HCT116 (cell line): ENCODE results near the gene PPP6R3. TPM values are rescaled to one million over a fixed set of nuclear protein-coding genes. Genes with fewer than 3 reads are reported as not detected.

Source experiments
- ATAC-seq: fragments of 200-7000 bp; cut with Tn5 transposase; 2 replicates; pipeline ENCODE4 v1.9.1; 2020; ENCODE audit warnings: mild to moderate bottlenecking, moderate library complexity
- BruUV-seq: library from RNA; stranded (reverse); fragments of 400-500 nt; replicated peaks from 2 replicates; lab custom pipeline; 2021; lab: Mats Ljungman, UMichigan
- CTCF ChIA-PET: fragments of 300-600 bp; sonication (Branson Sonifier 250); formaldehyde crosslinking; loops from one replicate; lab custom pipeline; 2021; ENCODE audit warnings: antibody characterized with exemption; lab: Charles Lee
- POLR2A ChIA-PET: fragments of 300-600, 350-600 bp; sonication (Branson Sonifier 250); formaldehyde crosslinking; loops from one replicate; lab custom pipeline; 2021; ENCODE audit warnings: antibody characterized with exemption; lab: Charles Lee
- RAD21 ChIA-PET, 2 experiments: fragments of 300-600 bp; sonication (Branson Sonifier 250); formaldehyde crosslinking; loops; one replicate each; lab custom pipeline; 2023; ENCODE audit warnings: low total read pairs in 2 of 2; ENCODE audit not compliant: uncharacterized antibody in 2 of 2, unreplicated experiment in 2 of 2, low non-redundant PET in 1 of 2; lab: Charles Lee
- DNase-seq: peaks from one replicate; pipeline ENCODE4 v3.0.0-alpha.2; 2010; ENCODE audit warnings: low read depth, low spot score
- H2AFZ ChIP-seq: fragments of 200-600 bp; shearing (Covaris generic), sonication (generic); 2 replicates; pipeline ENCODE4 v1.6.1; 2017; ENCODE audit warnings: low read depth, mixed run types, mixed read lengths, antibody characterized with exemption, low read length; ENCODE audit not compliant: poor library complexity, severe bottlenecking
- H3K27ac ChIP-seq: 2 replicates; pipeline ENCODE4 v1.5.1; 2012; ENCODE audit warnings: low read depth, low read length
- H3K27me3 ChIP-seq: fragments of 200-600 bp; sonication (generic); 2 replicates; pipeline ENCODE4 v1.6.1; 2016; ENCODE audit warnings: mixed run types, low read length, mixed read lengths; ENCODE audit not compliant: insufficient read depth
- H3K36me3 ChIP-seq, 2 experiments: fragments of 200-500 bp in 1 of 2; fragments of 200-600 bp in 1 of 2; sonication (Bioruptor generic) in 1 of 2; sonication (generic) in 1 of 2; 2 replicates each; pipeline versions ENCODE4 v1.5.1 to v1.6.1; 2014 to 2016; ENCODE audit warnings: low read length in 2 of 2, inconsistent platforms in 1 of 2, mixed read lengths in 1 of 2, mixed run types in 1 of 2; ENCODE audit not compliant: insufficient read depth in 2 of 2, control insufficient read depth in 1 of 2
- H3K4me1 ChIP-seq, 2 experiments: fragments of 200-600 bp in 1 of 2; sonication (generic) in 1 of 2; 2 replicates each; pipeline versions ENCODE4 v1.5.1 to v1.6.1; 2012 to 2017; ENCODE audit warnings: low read length in 2 of 2, inconsistent platforms in 1 of 2, mild to moderate bottlenecking in 1 of 2, mixed read lengths in 1 of 2, mixed run types in 1 of 2, moderate library complexity in 1 of 2; ENCODE audit not compliant: insufficient read depth in 2 of 2, control insufficient read depth in 1 of 2
- H3K4me2 ChIP-seq: fragments of 200-600 bp; sonication (generic); 2 replicates; pipeline ENCODE4 v1.6.1; 2017; ENCODE audit warnings: mixed run types, low read length, mixed read lengths
- H3K4me3 ChIP-seq, 2 experiments: fragments of 200-600 bp in 1 of 2; sonication (generic) in 1 of 2; replicated peaks in 1 of 2; 2 replicates each; pipeline ENCODE4 v1.5.1; 2011 to 2016; ENCODE audit warnings: low read length in 2 of 2, control low read depth in 1 of 2, low read depth in 1 of 2, mild to moderate bottlenecking in 1 of 2, mixed read lengths in 1 of 2, mixed run types in 1 of 2
- H3K79me2 ChIP-seq: fragments of 200-600 bp; sonication (generic); 2 replicates; pipeline ENCODE4 v1.6.1; 2017; ENCODE audit warnings: mild to moderate bottlenecking, mixed run types, low read length, moderate library complexity, mixed read lengths; ENCODE audit not compliant: insufficient read depth
- H3K9ac ChIP-seq: fragments of 200-600 bp; sonication (generic); 2 replicates; pipeline ENCODE4 v1.6.1; 2016; ENCODE audit warnings: low read length, mixed read lengths
- H3K9me2 ChIP-seq: fragments of 200-600 bp; sonication (generic), shearing (Covaris generic); 2 replicates; pipeline ENCODE4 v1.6.1; 2017; ENCODE audit warnings: mixed run types, mild to moderate bottlenecking, moderate library complexity; ENCODE audit not compliant: insufficient read depth
- H3K9me3 ChIP-seq, 2 experiments: fragments of 200-500 bp in 1 of 2; fragments of 200-600 bp in 1 of 2; sonication (Bioruptor generic) in 1 of 2; sonication (generic) in 1 of 2; 2 replicates each; pipeline ENCODE4 v1.6.1; 2014 to 2017; ENCODE audit warnings: low read length in 2 of 2, mixed read lengths in 2 of 2, inconsistent platforms in 1 of 2, low read depth in 1 of 2, mild to moderate bottlenecking in 1 of 2, mixed run types in 1 of 2, moderate library complexity in 1 of 2; ENCODE audit not compliant: control insufficient read depth in 1 of 2, insufficient read depth in 1 of 2
- H4K20me1 ChIP-seq: fragments of 200-600 bp; sonication (generic), shearing (Covaris generic); 2 replicates; pipeline ENCODE4 v1.6.1; 2017; ENCODE audit warnings: mixed run types, mild to moderate bottlenecking, moderate library complexity; ENCODE audit not compliant: insufficient read depth
- ATF3 ChIP-seq: IDR thresholded peaks from 2 replicates; pipeline ENCODE4 v1.6.1; 2012
- CBX3 ChIP-seq: IDR thresholded peaks from 2 replicates; pipeline ENCODE4 v1.6.1; 2012; ENCODE audit warnings: low read depth
- ELF1 ChIP-seq: IDR thresholded peaks from 2 replicates; pipeline ENCODE4 v1.6.1; 2012; ENCODE audit warnings: low read depth, borderline replicate concordance
- EZH2 ChIP-seq: fragments of 200-600 bp; sonication (generic); IDR thresholded peaks from 2 replicates; pipeline ENCODE4 v1.6.1; 2017; ENCODE audit warnings: antibody characterized with exemption, mixed run types
- EZH2phosphoT487 ChIP-seq: fragments of 200-600 bp; IDR thresholded peaks from 2 replicates; pipeline ENCODE4 v1.6.1; 2018; ENCODE audit warnings: antibody characterized with exemption, borderline replicate concordance
- FOSL1 ChIP-seq: IDR thresholded peaks from 2 replicates; pipeline ENCODE4 v1.6.1; 2012; ENCODE audit warnings: low read depth
- JUND ChIP-seq: IDR thresholded peaks from 2 replicates; pipeline ENCODE4 v1.6.1; 2012
- POLR2A ChIP-seq: IDR thresholded peaks from 2 replicates; pipeline ENCODE4 v1.7.0; 2011; ENCODE audit warnings: borderline replicate concordance; ENCODE audit not compliant: insufficient read depth, insufficient read length; ENCODE audit errors: extremely low read depth
- POLR2AphosphoS5 ChIP-seq: IDR thresholded peaks from 2 replicates; pipeline ENCODE4 v1.6.1; 2011; ENCODE audit warnings: mild to moderate bottlenecking, low read depth, low read length, moderate library complexity
- SIN3A ChIP-seq: IDR thresholded peaks from 2 replicates; pipeline ENCODE4 v1.6.1; 2012; ENCODE audit warnings: low read depth
- SP1 ChIP-seq: IDR thresholded peaks from 2 replicates; pipeline ENCODE4 v1.6.1; 2012; ENCODE audit warnings: low read depth
- SRF ChIP-seq: IDR thresholded peaks from 2 replicates; pipeline ENCODE4 v1.6.1; 2012; ENCODE audit warnings: low read depth
- TCF7L2 ChIP-seq: IDR thresholded peaks from 2 replicates; pipeline ENCODE4 v1.7.0; 2011; ENCODE audit warnings: borderline replicate concordance, inconsistent platforms; ENCODE audit not compliant: insufficient read depth, insufficient read length; ENCODE audit errors: extremely low read depth
- YY1 ChIP-seq: IDR thresholded peaks from 2 replicates; pipeline ENCODE4 v1.6.1; 2011; ENCODE audit warnings: low read length, low read depth, moderate library complexity, mild to moderate bottlenecking; ENCODE audit not compliant: insufficient replicate concordance; ENCODE audit errors: extremely low read depth
- ZFX ChIP-seq: fragments of 450-650 bp; IDR thresholded peaks from 2 replicates; pipeline ENCODE4 v1.6.1; 2017
- intact Hi-C: fragments of 100-400 bp; cut with micrococcal nuclease; formaldehyde crosslinking; loops from 2 replicates; pipeline ENCODE4 v1.10.0; 2022
- total RNA-seq: library from RNA; stranded (reverse); gene quantifications from one replicate; pipeline ENCODE4 v1.2.1, GENCODE V29; 2021; ENCODE audit not compliant: unreplicated experiment
- TF ChIP-seq, protein P1 (sequence below): IDR thresholded peaks from 2 replicates; pipeline ENCODE4 v1.6.1; 2011; ENCODE audit warnings: mild to moderate bottlenecking, low read length, moderate library complexity; ENCODE audit not compliant: insufficient replicate concordance; ENCODE audit errors: extremely low read depth
- TF ChIP-seq, protein P2 (sequence below): IDR thresholded peaks from 2 replicates; pipeline ENCODE4 v1.6.1; 2012; ENCODE audit warnings: low read depth
- TF ChIP-seq, protein P3 (sequence below), 3 experiments: fragments of 200-600 bp in 1 of 3; sonication (generic) in 1 of 3; IDR thresholded peaks in 2 of 3; conservative IDR thresholded peaks in 1 of 3; 2 replicates each; pipeline ENCODE4 v1.5.1; 2012 to 2017; ENCODE audit warnings: low read depth in 2 of 3, low read length in 2 of 3, antibody characterized with exemption in 1 of 3, borderline replicate concordance in 1 of 3, control low read depth in 1 of 3, mild to moderate bottlenecking in 1 of 3, mixed read lengths in 1 of 3, mixed run types in 1 of 3, moderate library complexity in 1 of 3; ENCODE audit not compliant: insufficient read depth in 1 of 3

Gene PPP6R3
- total RNA-seq, 1 experiment from 2014 or later: 113 TPM

GRCh38 chr11:68552542-68552941 is 92.0 kb downstream of the PPP6R3 start:
- ATAC-seq: no peak
- H3K4me3 ChIP-seq: no peak overlapping the region
- H3K27ac ChIP-seq: no peak overlapping the region
- H2AFZ ChIP-seq: no peak overlapping the region
- no peak overlapping the region for H3K4me2 ChIP-seq
- no peaks in the 10 kb centered on the region for H3K9me2 ChIP-seq
- no peaks in the 10 kb centered on the region for H3K4me1 ChIP-seq
- intact Hi-C loops: no loop called here
- POLR2A ChIA-PET: no interaction called here
- no TSS peak for BruUV-seq
- TF ChIP-seq POLR2A (no peak), EZH2 (no peak), YY1 (no peak), JUND (no peak), ZFX (no peak), SP1 (no peak), ATF3 (no peak), TCF7L2 (no peak), FOSL1 (no peak), SIN3A (no peak), CBX3 (no peak), SRF (no peak), EZH2phosphoT487 (no peak), ELF1 (no peak), POLR2AphosphoS5 (no peak)
- TF ChIP-seq, protein P1, sequence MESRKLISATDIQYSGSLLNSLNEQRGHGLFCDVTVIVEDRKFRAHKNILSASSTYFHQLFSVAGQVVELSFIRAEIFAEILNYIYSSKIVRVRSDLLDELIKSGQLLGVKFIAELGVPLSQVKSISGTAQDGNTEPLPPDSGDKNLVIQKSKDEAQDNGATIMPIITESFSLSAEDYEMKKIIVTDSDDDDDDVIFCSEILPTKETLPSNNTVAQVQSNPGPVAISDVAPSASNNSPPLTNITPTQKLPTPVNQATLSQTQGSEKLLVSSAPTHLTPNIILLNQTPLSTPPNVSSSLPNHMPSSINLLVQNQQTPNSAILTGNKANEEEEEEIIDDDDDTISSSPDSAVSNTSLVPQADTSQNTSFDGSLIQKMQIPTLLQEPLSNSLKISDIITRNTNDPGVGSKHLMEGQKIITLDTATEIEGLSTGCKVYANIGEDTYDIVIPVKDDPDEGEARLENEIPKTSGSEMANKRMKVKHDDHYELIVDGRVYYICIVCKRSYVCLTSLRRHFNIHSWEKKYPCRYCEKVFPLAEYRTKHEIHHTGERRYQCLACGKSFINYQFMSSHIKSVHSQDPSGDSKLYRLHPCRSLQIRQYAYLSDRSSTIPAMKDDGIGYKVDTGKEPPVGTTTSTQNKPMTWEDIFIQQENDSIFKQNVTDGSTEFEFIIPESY: no peak
- TF ChIP-seq, protein P2, sequence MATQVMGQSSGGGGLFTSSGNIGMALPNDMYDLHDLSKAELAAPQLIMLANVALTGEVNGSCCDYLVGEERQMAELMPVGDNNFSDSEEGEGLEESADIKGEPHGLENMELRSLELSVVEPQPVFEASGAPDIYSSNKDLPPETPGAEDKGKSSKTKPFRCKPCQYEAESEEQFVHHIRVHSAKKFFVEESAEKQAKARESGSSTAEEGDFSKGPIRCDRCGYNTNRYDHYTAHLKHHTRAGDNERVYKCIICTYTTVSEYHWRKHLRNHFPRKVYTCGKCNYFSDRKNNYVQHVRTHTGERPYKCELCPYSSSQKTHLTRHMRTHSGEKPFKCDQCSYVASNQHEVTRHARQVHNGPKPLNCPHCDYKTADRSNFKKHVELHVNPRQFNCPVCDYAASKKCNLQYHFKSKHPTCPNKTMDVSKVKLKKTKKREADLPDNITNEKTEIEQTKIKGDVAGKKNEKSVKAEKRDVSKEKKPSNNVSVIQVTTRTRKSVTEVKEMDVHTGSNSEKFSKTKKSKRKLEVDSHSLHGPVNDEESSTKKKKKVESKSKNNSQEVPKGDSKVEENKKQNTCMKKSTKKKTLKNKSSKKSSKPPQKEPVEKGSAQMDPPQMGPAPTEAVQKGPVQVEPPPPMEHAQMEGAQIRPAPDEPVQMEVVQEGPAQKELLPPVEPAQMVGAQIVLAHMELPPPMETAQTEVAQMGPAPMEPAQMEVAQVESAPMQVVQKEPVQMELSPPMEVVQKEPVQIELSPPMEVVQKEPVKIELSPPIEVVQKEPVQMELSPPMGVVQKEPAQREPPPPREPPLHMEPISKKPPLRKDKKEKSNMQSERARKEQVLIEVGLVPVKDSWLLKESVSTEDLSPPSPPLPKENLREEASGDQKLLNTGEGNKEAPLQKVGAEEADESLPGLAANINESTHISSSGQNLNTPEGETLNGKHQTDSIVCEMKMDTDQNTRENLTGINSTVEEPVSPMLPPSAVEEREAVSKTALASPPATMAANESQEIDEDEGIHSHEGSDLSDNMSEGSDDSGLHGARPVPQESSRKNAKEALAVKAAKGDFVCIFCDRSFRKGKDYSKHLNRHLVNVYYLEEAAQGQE: no peak
- TF ChIP-seq, protein P3, sequence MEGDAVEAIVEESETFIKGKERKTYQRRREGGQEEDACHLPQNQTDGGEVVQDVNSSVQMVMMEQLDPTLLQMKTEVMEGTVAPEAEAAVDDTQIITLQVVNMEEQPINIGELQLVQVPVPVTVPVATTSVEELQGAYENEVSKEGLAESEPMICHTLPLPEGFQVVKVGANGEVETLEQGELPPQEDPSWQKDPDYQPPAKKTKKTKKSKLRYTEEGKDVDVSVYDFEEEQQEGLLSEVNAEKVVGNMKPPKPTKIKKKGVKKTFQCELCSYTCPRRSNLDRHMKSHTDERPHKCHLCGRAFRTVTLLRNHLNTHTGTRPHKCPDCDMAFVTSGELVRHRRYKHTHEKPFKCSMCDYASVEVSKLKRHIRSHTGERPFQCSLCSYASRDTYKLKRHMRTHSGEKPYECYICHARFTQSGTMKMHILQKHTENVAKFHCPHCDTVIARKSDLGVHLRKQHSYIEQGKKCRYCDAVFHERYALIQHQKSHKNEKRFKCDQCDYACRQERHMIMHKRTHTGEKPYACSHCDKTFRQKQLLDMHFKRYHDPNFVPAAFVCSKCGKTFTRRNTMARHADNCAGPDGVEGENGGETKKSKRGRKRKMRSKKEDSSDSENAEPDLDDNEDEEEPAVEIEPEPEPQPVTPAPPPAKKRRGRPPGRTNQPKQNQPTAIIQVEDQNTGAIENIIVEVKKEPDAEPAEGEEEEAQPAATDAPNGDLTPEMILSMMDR (IDR thresholded peaks at IDR 0.05 in 2 of 3, conservative IDR thresholded peaks at IDR 0.05 in 1 of 3; ENCODE audit: borderline replicate concordance in 1 of 3, insufficient read depth in 1 of 3, low read depth in 2 of 3, low read length in 2 of 3): no peak
- TF ChIP-seq, all 23 proteins: peak for 0
- no peak for DNase-seq
- ChIA-PET RAD21 (no interaction called here), CTCF (no interaction called here)
- Histone ChIP-seq H3K36me3 (peaks cover 12 to 27% of the 10 kb centered on the region in 2 experiments; a peak in 3 of 4 replicates), H4K20me1 (peaks cover 15% of the 10 kb centered on the region; the same call in 1 of the 2 replicates), H3K79me2 (peaks cover 90% of the 10 kb centered on the region), H3K9ac (no peak overlapping the region), H3K9me3 (no peaks in the 10 kb centered on the region), H3K27me3 (no peaks in the 10 kb centered on the region)
